Epithelial cell of proximal tubule (primary cell): ENCODE results near the gene SHTN1. TPM values are rescaled to one million over a fixed set of nuclear protein-coding genes. Genes with fewer than 3 reads are reported as not detected.
A peak's percentile ranks its signal among the peaks of the same experiment; 100 is the strongest.

Experiments used
- DNase-seq: peaks from one replicate; pipeline ENCODE4 v3.0.0-alpha.2; 2011; ENCODE audit warnings: low read depth
- H3K4me3 ChIP-seq: 2 replicates; pipeline ENCODE4 v1.5.1; 2011; ENCODE audit warnings: low read depth, mild to moderate bottlenecking, low read length
- CTCF ChIP-seq: conservative IDR thresholded peaks from 2 replicates; pipeline ENCODE4 v1.5.1; 2012; ENCODE audit warnings: low read depth, mild to moderate bottlenecking, low read length
- total RNA-seq: library from RNA; depleted of rRNA; stranded (reverse); fragments of >200 nt; gene quantifications from 2 replicates; pipeline ENCODE4 v1.2.3, GENCODE V29; 2015

SHTN1 gene
- total RNA-seq, 1 donor from 2014 or later: 15.9 TPM

- no peak for DNase-seq
- TF ChIP-seq CTCF: no peak
Observed at GRCh38 chr10:116852246-116852645, 152.7 kb downstream of the SHTN1 start.

GRCh38 chr10:116850058-116850611 lies 154.9 kb downstream of the SHTN1 start:
- no peak for TF ChIP-seq CTCF
- DNase-seq: no peak
- peak overlapping the region; percentile 95 for H3K4me3 ChIP-seq

More at GRCh38 chr10:116852246-116852645, 152.7 kb downstream of the SHTN1 start:
- no peak overlapping the region for H3K4me3 ChIP-seq

GRCh38 chr10:116849248-116850057 lies 155.5 kb downstream of the SHTN1 start, which contains the start of gene ENO4:
Gene ENO4, plus strand, starts transcription at chr10:116849499. Its CDS starts 68 bp downstream, at chr10:116849567.
- DNase-seq: peak; percentile 49
- peak within 1 kb of the TSS; percentile 95 for H3K4me3 ChIP-seq
- no peak for TF ChIP-seq CTCF

GRCh38 chr10:116848944-116849247 lies 156.1 kb downstream of the SHTN1 start:
- peak overlapping the region; percentile 95 for H3K4me3 ChIP-seq
- DNase-seq: no peak
- TF ChIP-seq CTCF: no peak

GRCh38 chr10:116848032-116848943 lies 156.7 kb downstream of the SHTN1 start:
- peak overlapping the region; percentile 95 for H3K4me3 ChIP-seq
- TF ChIP-seq CTCF: no peak
- DNase-seq: no peak

- H3K4me3 ChIP-seq: no peak overlapping the region
- no peak for DNase-seq
- no peak for TF ChIP-seq CTCF
Observed at GRCh38 chr10:116845823-116846222, 159.2 kb downstream of the SHTN1 start.
